ENCODE results near the gene HIGD1B. TPM values are rescaled to one million over a fixed set of nuclear protein-coding genes. Genes with fewer than 3 reads are reported as not detected.

HIGD1B gene
- total and polyA plus RNA-seq, 2 donors (not counting 3 experiments of a cell fraction or from before 2014, with no cell fraction given), result not detected

- Histone ChIP-seq H3K79me2 (ENCODE audit: control insufficient read depth, insufficient read depth, low read length) (no peaks in the 10 kb centered on the region), H3K36me3 (ENCODE audit: control insufficient read depth in 2 of 2, extremely low read depth in 1 of 2, insufficient read depth in 2 of 2, low read length in 2 of 2) (peaks cover 18 to 31% of the 10 kb centered on the region in 2 experiments), H3K4me3 (replicated peaks in 1 of 3; ENCODE audit: insufficient read depth in 1 of 3, low read depth in 1 of 3, low read length in 3 of 3) (no peak overlapping the region), H2AFZ (ENCODE audit: low read depth, low read length) (no peak overlapping the region), H3K9me1 (replicated peaks; ENCODE audit: control insufficient read depth, extremely low read depth, insufficient read depth, low read length) (no peaks in the 10 kb centered on the region), H4K20me1 (replicated peaks; ENCODE audit: control insufficient read depth, extremely low read depth, insufficient read depth, low read length) (no peaks in the 10 kb centered on the region), H3K4me1 (ENCODE audit: control insufficient read depth, extremely low read depth, insufficient read depth, low read length) (peaks cover 23% of the 10 kb centered on the region), H3K4me2 (ENCODE audit: insufficient read depth, low read length) (no peak overlapping the region), H3K9me3 (replicated peaks; ENCODE audit: control insufficient read depth, insufficient read depth, low read length) (no peaks in the 10 kb centered on the region), H3K27me3 (ENCODE audit: control insufficient read depth in 2 of 2, insufficient read depth in 2 of 2, low read length in 2 of 2) (no peaks in the 10 kb centered on the region), H3K9ac (replicated peaks; ENCODE audit: extremely low read depth, insufficient read depth, low read length) (no peak overlapping the region), H3K27ac (ENCODE audit: insufficient read depth, low read depth, low read length) (no peak overlapping the region)
- BruUV-seq (replicated peaks), result no TSS peak
- TF ChIP-seq POLR2AphosphoS5 (IDR thresholded peaks at IDR 0.05; ENCODE audit: insufficient read depth, low read depth, low read length) (no peak), POLR2A (IDR thresholded peaks at IDR 0.05; ENCODE audit: low read depth, low read length) (no peak), FOS (IDR thresholded peaks at IDR 0.05; ENCODE audit: borderline replicate concordance, insufficient read depth, low read length) (no peak), EZH2 (IDR thresholded peaks at IDR 0.05; ENCODE audit: borderline replicate concordance, low read depth, low read length, severe bottlenecking) (no peak), JUN (IDR thresholded peaks at IDR 0.05; ENCODE audit: borderline replicate concordance, insufficient read depth, insufficient read length, low read depth) (no peak), CTCF (IDR thresholded peaks at IDR 0.05; ENCODE audit: extremely low read depth in 1 of 2, insufficient read depth in 1 of 2, low read depth in 1 of 2, low read length in 2 of 2) (no peak), GATA2 (IDR thresholded peaks at IDR 0.05; ENCODE audit: insufficient read depth, insufficient read length, low read depth, low read length) (no peak), MYC (IDR thresholded peaks at IDR 0.05; ENCODE audit: low read depth, low read length) (no peak), MAX (IDR thresholded peaks at IDR 0.05; ENCODE audit: insufficient read depth, insufficient read length) (no peak)
- ChIA-PET CTCF (interaction anchor here (5.9 to 16.1 kb wide), 2 partner anchors 11 to 92 kb away, joined by 40 to 368 read pairs; no protein-coding TSS in a partner anchor), POLR2A (interaction anchor here (0.7 kb wide), 1 partner anchor 84 kb away, joined by 6 read pairs; no protein-coding TSS in a partner anchor)
- intact Hi-C loops (cut with micrococcal nuclease) (no loop called here), dilution Hi-C loops (cut with MboI; ENCODE audit: extremely low pct_ligation_motif_present, low sequenced_read_pairs) (loop anchor here (25.0 kb wide), 1 partner anchor 106 kb away; the partner anchor contains the start of gene ADAM11)
- FAIRE-seq, result no peak
- DNase-seq (ENCODE audit: low read depth, low spot score), result no peak
Observed at GRCh38 chr17:44867841-44868240, 20.2 kb downstream of the HIGD1B start.
